H1 (cell line): ENCODE results near the gene CCNL2. TPM values are rescaled to one million over a fixed set of nuclear protein-coding genes. Genes with fewer than 3 reads are reported as not detected.

ENCODE experiments used
- CTCF ChIA-PET: fragments of 300-600 bp; sonication (Branson Sonifier 250); formaldehyde crosslinking; loops from one replicate; lab custom pipeline; 2021; ENCODE audit not compliant: partially characterized antibody; lab: Charles Lee
- POLR2A ChIA-PET: fragments of 300-600 bp; sonication (Branson Sonifier 250); formaldehyde crosslinking; loops from one replicate; lab custom pipeline; 2021; ENCODE audit warnings: inconsistent platforms; ENCODE audit not compliant: partially characterized antibody; lab: Charles Lee
- DNase-seq, 2 experiments: peaks; one replicate each; pipeline versions ENCODE4 v3.0.0 to v3.0.0-alpha.2; 2010 to 2022; ENCODE audit warnings: low spot score in 2 of 2, low read depth in 1 of 2, mixed read lengths in 1 of 2
- FAIRE-seq: peaks from 2 replicates; lab custom pipeline; 2011; peaks lifted over from hg19 to GRCh38; lab: Jason Lieb, UNC
- H2AFZ ChIP-seq: 2 replicates; pipeline ENCODE4 v1.8.1; 2012; ENCODE audit warnings: low read length, inconsistent platforms
- H2AK5ac ChIP-seq: 2 replicates; pipeline ENCODE4 v1.6.1; 2013; ENCODE audit warnings: low read depth, low read length
- H2BK120ac ChIP-seq: replicated peaks from 2 replicates; pipeline ENCODE3; 2013; ENCODE audit warnings: low read depth, low read length, inconsistent platforms
- H2BK12ac ChIP-seq: 2 replicates; pipeline ENCODE4 v1.6.1; 2013; ENCODE audit warnings: low read depth, low read length
- H2BK15ac ChIP-seq: 2 replicates; pipeline ENCODE4 v1.6.1; 2013; ENCODE audit warnings: low read length
- H2BK20ac ChIP-seq: 2 replicates; pipeline ENCODE4 v1.6.1; 2013; ENCODE audit warnings: low read length
- H2BK5ac ChIP-seq: 2 replicates; pipeline ENCODE4 v1.6.1; 2013; ENCODE audit warnings: low read depth, low read length
- H3K14ac ChIP-seq: 2 replicates; pipeline ENCODE4 v1.6.1; 2013; ENCODE audit warnings: inconsistent platforms; ENCODE audit not compliant: insufficient read length
- H3K18ac ChIP-seq: 2 replicates; pipeline ENCODE4 v1.6.1; 2013; ENCODE audit warnings: low read length; ENCODE audit errors: extremely low read depth
- H3K23ac ChIP-seq: 2 replicates; pipeline ENCODE4 v1.6.1; 2013; ENCODE audit warnings: inconsistent platforms; ENCODE audit not compliant: insufficient read length
- H3K23me2 ChIP-seq: 2 replicates; pipeline ENCODE4 v1.6.1; 2013; ENCODE audit warnings: low read depth, low read length
- H3K27ac ChIP-seq: 2 replicates; pipeline ENCODE4 v1.6.1; 2011; ENCODE audit warnings: low read depth, low read length, inconsistent platforms
- H3K27me3 ChIP-seq, 4 experiments: replicated peaks in 1 of 4; 1 replicate in 1 of 4; 2 replicates in 3 of 4; pipeline versions ENCODE4 v1.6.1 to v1.8.1; 2011 to 2013; ENCODE audit warnings: low read length in 3 of 4, mild to moderate bottlenecking in 3 of 4, inconsistent platforms in 2 of 4, mixed read lengths in 2 of 4, moderate library complexity in 1 of 4; ENCODE audit not compliant: control insufficient read depth in 3 of 4, insufficient read depth in 3 of 4; ENCODE audit errors: extremely low read depth in 1 of 4
- H3K36me3 ChIP-seq, 4 experiments: 2 replicates each; pipeline versions ENCODE4 v1.6.1 to v1.8.1; 2011 to 2013; ENCODE audit warnings: mild to moderate bottlenecking in 4 of 4, low read length in 3 of 4, moderate library complexity in 2 of 4, control low read depth in 1 of 4, inconsistent platforms in 1 of 4; ENCODE audit not compliant: insufficient read depth in 4 of 4, control insufficient read depth in 2 of 4
- H3K4ac ChIP-seq: replicated peaks from 2 replicates; pipeline ENCODE3; 2013; ENCODE audit warnings: low read length, low read depth, mixed read lengths, inconsistent platforms; ENCODE audit not compliant: insufficient read length
- H3K4me1 ChIP-seq, 4 experiments: replicated peaks in 1 of 4; 1 replicate in 1 of 4; 2 replicates in 3 of 4; pipeline versions ENCODE4 v1.6.1 to v1.8.1; 2011 to 2013; ENCODE audit warnings: low read length in 3 of 4, inconsistent platforms in 2 of 4, mixed read lengths in 1 of 4; ENCODE audit not compliant: insufficient read depth in 4 of 4, control insufficient read depth in 3 of 4
- H3K4me2 ChIP-seq, 2 experiments: 2 replicates each; pipeline versions ENCODE4 v1.6.1 to v1.8.1; 2011 to 2013; ENCODE audit warnings: low read depth in 2 of 2, low read length in 2 of 2, control low read depth in 1 of 2, inconsistent platforms in 1 of 2, mild to moderate bottlenecking in 1 of 2; ENCODE audit not compliant: insufficient read depth in 1 of 2
- H3K4me3 ChIP-seq, 4 experiments: fragments of 200-600, 300-600 bp in 1 of 4; sonication (generic), shearing (Covaris generic), sonication (Bioruptor Twin) in 1 of 4; 2 replicates each; pipeline versions ENCODE4 v1.5.1 to v1.8.1; 2011 to 2016; ENCODE audit warnings: low read length in 4 of 4, low read depth in 3 of 4, control low read depth in 2 of 4, inconsistent platforms in 2 of 4, mild to moderate bottlenecking in 2 of 4, mixed read lengths in 1 of 4, moderate library complexity in 1 of 4; ENCODE audit not compliant: insufficient read depth in 2 of 4; ENCODE audit errors: extremely low read depth in 1 of 4
- H3K56ac ChIP-seq: replicated peaks from 2 replicates; pipeline ENCODE3; 2013; ENCODE audit warnings: low read depth, mild to moderate bottlenecking, mixed read lengths, low read length, inconsistent platforms; ENCODE audit not compliant: insufficient read length
- H3K79me1 ChIP-seq: 2 replicates; pipeline ENCODE4 v1.6.1; 2013; ENCODE audit warnings: low read depth, low read length, control low read depth
- H3K79me2 ChIP-seq, 2 experiments: 2 replicates each; pipeline versions ENCODE4 v1.6.1 to v1.8.1; 2012 to 2013; ENCODE audit warnings: low read length in 2 of 2, mild to moderate bottlenecking in 2 of 2, inconsistent platforms in 1 of 2; ENCODE audit not compliant: insufficient read depth in 2 of 2, control insufficient read depth in 1 of 2
- H3K9ac ChIP-seq, 4 experiments: replicated peaks in 1 of 4; 1 replicate in 1 of 4; 2 replicates in 3 of 4; pipeline versions ENCODE4 v1.6.1 to v1.8.1; 2011 to 2013; ENCODE audit warnings: low read depth in 3 of 4, low read length in 3 of 4, control low read depth in 2 of 4, mild to moderate bottlenecking in 2 of 4, moderate library complexity in 2 of 4, inconsistent platforms in 1 of 4; ENCODE audit errors: extremely low read depth in 1 of 4
- H3K9me3 ChIP-seq, 2 experiments: 2 replicates each; pipeline versions ENCODE4 v1.6.1 to v1.8.1; 2012 to 2013; ENCODE audit warnings: mild to moderate bottlenecking in 2 of 2, moderate library complexity in 2 of 2, control low read depth in 1 of 2, inconsistent platforms in 1 of 2, low read depth in 1 of 2, low read length in 1 of 2, mixed read lengths in 1 of 2; ENCODE audit not compliant: insufficient read depth in 2 of 2
- H4K20me1 ChIP-seq, 2 experiments: replicated peaks in 1 of 2; 2 replicates each; pipeline versions ENCODE3 to v1.8.1; 2011 to 2013; ENCODE audit warnings: inconsistent platforms in 2 of 2, low read length in 2 of 2, mild to moderate bottlenecking in 1 of 2; ENCODE audit not compliant: insufficient read depth in 2 of 2, control insufficient read depth in 1 of 2
- H4K5ac ChIP-seq: 2 replicates; pipeline ENCODE4 v1.6.1; 2013; ENCODE audit warnings: low read length, low read depth, mixed read lengths, inconsistent platforms; ENCODE audit not compliant: insufficient read length
- H4K8ac ChIP-seq: 2 replicates; pipeline ENCODE4 v1.8.0; 2013; ENCODE audit warnings: mild to moderate bottlenecking, moderate library complexity, low read length, inconsistent platforms; ENCODE audit not compliant: insufficient read depth; ENCODE audit errors: extremely low read depth
- H4K91ac ChIP-seq: replicated peaks from 2 replicates; pipeline ENCODE3; 2013; ENCODE audit warnings: low read length, mixed read lengths, inconsistent platforms; ENCODE audit not compliant: insufficient read length
- ATF3 ChIP-seq: IDR thresholded peaks from 2 replicates; pipeline ENCODE4 v1.6.1; 2011; ENCODE audit warnings: low read depth, mild to moderate bottlenecking, low read length; ENCODE audit not compliant: insufficient read depth
- BACH1 ChIP-seq: IDR thresholded peaks from 2 replicates; pipeline ENCODE4 v1.6.1; 2012; ENCODE audit warnings: low read length, improper control_type of control experiment
- CBX8 ChIP-seq: fragments of 300-800, 300-1000 bp; sonication (generic); IDR thresholded peaks from 2 replicates; pipeline ENCODE4 v1.7.1; 2016; ENCODE audit warnings: low read depth, low read length, borderline replicate concordance
- CEBPB ChIP-seq: IDR thresholded peaks from 2 replicates; pipeline ENCODE4 v1.6.1; 2012; ENCODE audit warnings: low read depth, low read length
- CHD1 ChIP-seq: IDR thresholded peaks from 2 replicates; pipeline ENCODE4 v1.6.1; 2012; ENCODE audit warnings: low read depth, low read length, improper control_type of control experiment
- JUND ChIP-seq: IDR thresholded peaks from 2 replicates; pipeline ENCODE4 v1.6.1; 2011; ENCODE audit warnings: mild to moderate bottlenecking, improper control_type of control experiment, low read length
- NANOG ChIP-seq: IDR thresholded peaks from 2 replicates; pipeline ENCODE4 v1.6.1; 2011; ENCODE audit warnings: low read length, low read depth, mild to moderate bottlenecking, inconsistent platforms; ENCODE audit not compliant: insufficient read depth, poor library complexity, severe bottlenecking
- POLR2AphosphoS5 ChIP-seq: IDR thresholded peaks from 2 replicates; pipeline ENCODE4 v1.6.1; 2011; ENCODE audit warnings: low read depth, low read length
- RAD21 ChIP-seq, 2 experiments: IDR thresholded peaks in 1 of 2; conservative IDR thresholded peaks in 1 of 2; 2 replicates each; pipeline ENCODE4 v1.6.1; 2011; ENCODE audit warnings: low read depth in 2 of 2, low read length in 2 of 2, improper control_type of control experiment in 1 of 2, inconsistent platforms in 1 of 2, mild to moderate bottlenecking in 1 of 2, moderate library complexity in 1 of 2
- RFX5 ChIP-seq: IDR thresholded peaks from 2 replicates; pipeline ENCODE4 v1.6.1; 2011; ENCODE audit warnings: low read depth, low read length, improper control_type of control experiment, borderline replicate concordance
- SAP30 ChIP-seq: fragments of 300-600 bp; sonication (generic); IDR thresholded peaks from 2 replicates; pipeline ENCODE4 v1.7.1; 2012; ENCODE audit warnings: low read length, moderate library complexity, mild to moderate bottlenecking, inconsistent platforms; ENCODE audit not compliant: insufficient read depth, insufficient replicate concordance
- SP1 ChIP-seq: IDR thresholded peaks from 2 replicates; pipeline ENCODE4 v1.6.1; 2011; ENCODE audit warnings: low read depth, low read length
- SUZ12 ChIP-seq: fragments of 200-600 bp; sonication (generic); IDR thresholded peaks from 2 replicates; pipeline ENCODE4 v1.6.1; 2012; ENCODE audit warnings: mild to moderate bottlenecking, inconsistent platforms, low read length, moderate library complexity, mixed read lengths
- TCF12 ChIP-seq: IDR thresholded peaks from 2 replicates; pipeline ENCODE4 v1.6.1; 2011; ENCODE audit warnings: low read depth, mild to moderate bottlenecking, low read length
- WGBS, 2 experiments: shearing (Covaris generic) in 1 of 2; methylation state at CpG; one replicate each; pipeline versions ENCODE4 v1.1.6 to v1.1.7; 2013 to 2015; ENCODE audit warnings: low lambda C conversion rate in 2 of 2, mixed read lengths in 2 of 2, inconsistent platforms in 1 of 2, low coverage in 1 of 2, missing lambda C conversion rate in 1 of 2; ENCODE audit not compliant: insufficient replicate concordance in 2 of 2, insufficient coverage in 1 of 2, insufficient read length in 1 of 2; ENCODE audit errors: extremely low coverage in 1 of 2, missing lambda C conversion rate in 1 of 2; 5-methylcytosine and 5-hydroxymethylcytosine counted together
- polyA plus RNA-seq, 7 experiments: library from polyadenylated mRNA; depleted of rRNA in 3 of 7; stranded (reverse) in 5 of 7; unstranded in 2 of 7; fragments of >200 nt in 5 of 7; fragments of 200-250 nt in 2 of 7; gene quantifications; 1 replicate in 5 of 7; 2 replicates in 1 of 7; 4 replicates in 1 of 7; pipeline versions ENCODE4 v1.2.1 to v1.2.3, GENCODE V29; 2011 to 2013; ENCODE audit warnings: missing spikeins in 2 of 7, mixed read lengths in 2 of 7
- total RNA-seq: library from RNA; stranded (reverse); fragmentation: NEBNext Ultra II Directional; extraction: Animal tissue kit (Norgen Biotek cat#: 25700); gene quantifications from 2 replicates; pipeline ENCODE4 v1.2.1, GENCODE V29; 2021

Gene CCNL2
- total and polyA plus RNA-seq, 2 of the 8 experiments (the other 6 are each of a cell fraction or from before 2014, with no cell fraction given) = 79.8 to 120 TPM

- H3K23me2 ChIP-seq = peaks cover 17% of the 10 kb centered on the region
- H3K23ac ChIP-seq = no peak overlapping the region
- H4K5ac ChIP-seq = no peak overlapping the region
- H3K4ac ChIP-seq = no peak overlapping the region
- peaks cover 0 to 9% of the 10 kb centered on the region in 2 experiments for H4K20me1 ChIP-seq
- no peak overlapping the region for H3K4me2 ChIP-seq
- H3K18ac ChIP-seq = no peak overlapping the region
- no peak overlapping the region for H3K9ac ChIP-seq
- H3K4me1 ChIP-seq = peaks cover 0 to 9% (median 3%) of the 10 kb centered on the region in 4 experiments; a peak in 4 of 7 replicates
- no peaks in the 10 kb centered on the region; a peak in 1 of 8 replicates for H3K36me3 ChIP-seq
- no peaks in the 10 kb centered on the region; a peak in 4 of 7 replicates for H3K27me3 ChIP-seq
- no peak overlapping the region for H2AK5ac ChIP-seq
- H2BK20ac ChIP-seq = no peak overlapping the region
- peaks cover 12 to 18% of the 10 kb centered on the region in 2 experiments; a peak in 3 of 4 replicates for H3K9me3 ChIP-seq
- no peak overlapping the region for H2BK12ac ChIP-seq
- H3K14ac ChIP-seq = no peak overlapping the region
- no peak overlapping the region for H2BK15ac ChIP-seq
- ChIA-PET CTCF (interaction anchor here (0.7 kb wide), 1 partner anchor 25 kb away, joined by 3 read pairs; no protein-coding TSS in a partner anchor), POLR2A (interaction anchor here (2.2 kb wide), 1 partner anchor 30 kb away, joined by 4 read pairs; no protein-coding TSS in a partner anchor)
- no peak for DNase-seq
- no peak overlapping the region for H2AFZ ChIP-seq
- H2BK5ac ChIP-seq = no peak overlapping the region
- H3K4me3 ChIP-seq = no peak overlapping the region
- H3K27ac ChIP-seq = no peak overlapping the region
- no peaks in the 10 kb centered on the region for H3K79me2 ChIP-seq
- H3K79me1 ChIP-seq = no peaks in the 10 kb centered on the region
- 80% methylated on average over 14 of the region's 14 CpGs; no CpG with 5 or more reads in 1 of the 2 experiments for WGBS, 2 experiments
- no peak overlapping the region for H2BK120ac ChIP-seq
- FAIRE-seq = no peak
- H3K56ac ChIP-seq = no peak overlapping the region
- no peak overlapping the region for H4K91ac ChIP-seq
- no peak overlapping the region for H4K8ac ChIP-seq
- no peak for TF ChIP-seq SP1
- no peak for TF ChIP-seq JUND
- TF ChIP-seq SAP30 = no peak
- no peak for TF ChIP-seq TCF12
- TF ChIP-seq RFX5 = no peak
- TF ChIP-seq BACH1 = no peak
- TF ChIP-seq CHD1 = no peak
- TF ChIP-seq CEBPB = no peak
- no peak for TF ChIP-seq CBX8
- TF ChIP-seq NANOG = no peak
- TF ChIP-seq SUZ12 = no peak
- no peak for TF ChIP-seq RAD21 (IDR thresholded peaks at IDR 0.05 in 1 of 2, conservative IDR thresholded peaks at IDR 0.05 in 1 of 2; ENCODE audit: low read depth in 2 of 2, low read length in 2 of 2)
- no peak for TF ChIP-seq ATF3
- no peak for TF ChIP-seq POLR2AphosphoS5
Measured at GRCh38 chr1:1364266-1364665, 34.9 kb downstream of the CCNL2 start.
